ENCODE data around the gene EMC10. TPM values are rescaled to one million over a fixed set of nuclear protein-coding genes. Genes with fewer than 3 reads are reported as not detected.

Gene EMC10
- polyA plus RNA-seq, 1 donor = 142 TPM

DNA sequence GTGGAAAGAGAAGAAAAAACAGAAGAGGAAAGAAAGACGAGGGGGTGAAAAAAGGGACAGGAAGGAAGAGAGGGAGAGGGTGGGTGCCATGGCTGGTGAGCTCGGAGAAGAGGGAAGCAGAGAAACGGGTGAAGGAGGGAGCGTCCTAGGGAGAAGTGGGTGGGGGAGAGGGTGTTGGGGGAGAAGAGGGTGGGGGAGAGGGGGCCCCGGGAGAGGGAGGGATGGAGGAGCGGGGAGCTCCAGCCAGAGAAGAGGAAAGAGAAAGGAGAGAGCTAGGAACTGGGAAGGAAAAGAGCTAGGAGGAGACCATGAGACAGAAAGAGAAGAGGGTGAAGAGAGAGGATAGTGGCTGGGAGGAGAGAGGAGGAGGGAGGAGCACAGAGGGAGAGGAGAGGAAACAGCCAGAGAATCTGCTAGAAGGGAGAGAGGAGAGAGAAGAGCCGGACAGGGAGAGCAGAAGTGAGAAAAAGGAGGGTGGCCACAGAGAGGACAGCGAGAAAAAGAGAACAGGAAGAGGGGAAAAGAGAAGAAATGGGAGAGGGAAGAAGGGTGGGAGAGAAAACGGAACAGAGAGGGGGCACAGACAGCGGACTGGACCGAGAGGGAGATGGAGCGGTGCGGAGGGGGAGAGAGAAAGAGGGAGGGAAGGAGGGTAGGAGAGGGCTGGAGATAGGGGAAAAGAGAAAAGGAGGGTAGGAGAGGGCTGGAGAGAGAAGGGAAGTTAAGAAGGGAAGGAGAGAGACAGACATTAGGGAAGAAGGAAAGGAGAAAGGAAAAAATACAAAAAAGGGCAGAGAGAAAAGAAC, 12.3 kb downstream of the EMC10 start:
- Histone ChIP-seq H3K9me3 (ENCODE audit: control insufficient read depth, low read depth, low read length) (peaks cover 8% of the 10 kb centered on the region), H3K27me3 (ENCODE audit: control insufficient read depth, insufficient read depth, low read length) (peaks cover 20% of the 10 kb centered on the region), H3K4me3 (ENCODE audit: low read length) (no peak overlapping the region), H3K36me3 (ENCODE audit: control insufficient read depth, insufficient read depth, low read length) (no peaks in the 10 kb centered on the region), H3K27ac (ENCODE audit: low read length) (no peak overlapping the region), H3K4me1 (ENCODE audit: control insufficient read depth, insufficient read depth, low read length) (peaks cover 6% of the 10 kb centered on the region)
- DNase-seq = no peak
- WGBS (ENCODE audit: insufficient coverage, low lambda C conversion rate) = 50% methylated on average over 7 of the region's 13 CpGs

- WGBS (ENCODE audit: insufficient coverage, low lambda C conversion rate) = 20% methylated on average over 1 of the region's 24 CpGs
- H3K9me3 ChIP-seq (ENCODE audit: control insufficient read depth, low read depth, low read length) = peaks cover 8% of the 10 kb centered on the region
- no peak overlapping the region for H3K27ac ChIP-seq (ENCODE audit: low read length)
- H3K4me1 ChIP-seq (ENCODE audit: control insufficient read depth, insufficient read depth, low read length) = peaks cover 6% of the 10 kb centered on the region
- H3K4me3 ChIP-seq (ENCODE audit: low read length) = no peak overlapping the region
- H3K27me3 ChIP-seq (ENCODE audit: control insufficient read depth, insufficient read depth, low read length) = peaks cover 20% of the 10 kb centered on the region
- H3K36me3 ChIP-seq (ENCODE audit: control insufficient read depth, insufficient read depth, low read length) = no peaks in the 10 kb centered on the region
- no peak for DNase-seq
Observed at GRCh38 chr19:50489461-50490011, 13.2 kb downstream of the EMC10 start.

GRCh38 chr19:50490411-50490811, 14.1 kb downstream of the EMC10 start:
- peaks cover 6% of the 10 kb centered on the region for H3K4me1 ChIP-seq (ENCODE audit: control insufficient read depth, insufficient read depth, low read length)
- peaks cover 8% of the 10 kb centered on the region for H3K9me3 ChIP-seq (ENCODE audit: control insufficient read depth, low read depth, low read length)
- H3K4me3 ChIP-seq (ENCODE audit: low read length) = no peak overlapping the region
- DNase-seq = no peak
- no peaks in the 10 kb centered on the region for H3K36me3 ChIP-seq (ENCODE audit: control insufficient read depth, insufficient read depth, low read length)
- WGBS (ENCODE audit: insufficient coverage, low lambda C conversion rate) = no CpG with 5 or more reads among the region's 18 CpGs
- no peak overlapping the region for H3K27ac ChIP-seq (ENCODE audit: low read length)
- H3K27me3 ChIP-seq (ENCODE audit: control insufficient read depth, insufficient read depth, low read length) = peaks cover 20% of the 10 kb centered on the region

DNA sequence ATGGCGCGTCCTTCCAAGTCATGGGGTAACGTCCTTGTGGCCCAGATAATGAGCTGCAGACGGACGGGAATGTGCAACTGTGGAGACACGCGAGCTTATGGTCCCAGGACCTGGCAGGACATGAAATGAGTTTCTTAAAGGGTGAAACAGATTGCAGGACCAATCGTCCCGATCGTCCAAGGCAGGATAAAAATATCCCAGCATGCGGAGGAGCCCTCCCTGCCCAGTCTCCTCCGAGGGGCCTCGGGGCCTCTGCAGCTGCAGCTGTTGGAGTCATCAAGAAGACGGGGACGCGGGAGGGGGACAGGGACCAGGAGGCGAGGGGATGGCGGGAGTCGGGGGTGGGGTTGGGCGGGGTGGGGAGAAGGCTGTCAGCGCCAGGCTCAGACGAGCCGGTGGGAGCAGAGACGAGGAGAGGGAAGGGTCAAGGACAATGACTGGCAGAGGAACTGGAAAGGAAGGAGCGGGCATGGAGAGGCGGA, 14.7 kb downstream of the EMC10 start:
- WGBS (ENCODE audit: insufficient coverage, low lambda C conversion rate) = no CpG with 5 or more reads among the region's 26 CpGs
- peaks cover 8% of the 10 kb centered on the region for H3K9me3 ChIP-seq (ENCODE audit: control insufficient read depth, low read depth, low read length)
- H3K4me3 ChIP-seq (ENCODE audit: low read length) = no peak overlapping the region
- peaks cover 20% of the 10 kb centered on the region for H3K27me3 ChIP-seq (ENCODE audit: control insufficient read depth, insufficient read depth, low read length)
- DNase-seq = no peak
- H3K4me1 ChIP-seq (ENCODE audit: control insufficient read depth, insufficient read depth, low read length) = peaks cover 6% of the 10 kb centered on the region
- no peak overlapping the region for H3K27ac ChIP-seq (ENCODE audit: low read length)
- no peaks in the 10 kb centered on the region for H3K36me3 ChIP-seq (ENCODE audit: control insufficient read depth, insufficient read depth, low read length)

GRCh38 chr19:50492303-50493052, 16.2 kb downstream of the EMC10 start:
- Histone ChIP-seq H3K36me3 (ENCODE audit: control insufficient read depth, insufficient read depth, low read length) (no peaks in the 10 kb centered on the region), H3K27ac (ENCODE audit: low read length) (no peak overlapping the region), H3K4me1 (ENCODE audit: control insufficient read depth, insufficient read depth, low read length) (peaks cover 6% of the 10 kb centered on the region), H3K9me3 (ENCODE audit: control insufficient read depth, low read depth, low read length) (peaks cover 3% of the 10 kb centered on the region), H3K4me3 (ENCODE audit: low read length) (no peak overlapping the region), H3K27me3 (ENCODE audit: control insufficient read depth, insufficient read depth, low read length) (peaks cover 28% of the 10 kb centered on the region)
- peak; percentile 33 to 79 for DNase-seq
- WGBS (ENCODE audit: insufficient coverage, low lambda C conversion rate) = 0% methylated on average over 1 of the region's 12 CpGs

DNA sequence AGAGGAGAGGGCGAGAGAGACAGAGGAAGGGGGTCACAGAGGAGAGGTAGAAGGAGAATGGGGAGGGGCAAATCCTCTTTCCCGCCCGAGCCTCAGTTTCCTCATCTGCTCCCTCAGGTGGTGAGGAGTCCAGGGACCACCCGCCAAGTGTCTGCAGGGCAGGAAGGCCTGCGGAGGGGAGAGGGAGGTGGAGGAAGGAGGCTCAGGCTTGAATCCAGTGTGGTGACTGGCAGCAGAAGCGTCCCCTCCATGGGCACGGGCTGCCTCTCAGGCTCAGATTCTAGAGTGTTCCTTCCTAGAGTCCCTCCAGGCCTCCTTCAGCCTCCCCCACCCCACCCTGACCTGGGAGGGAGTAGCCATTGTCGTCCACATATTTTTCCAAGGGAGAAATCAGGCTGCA, 16.9 kb downstream of the EMC10 start:
- Histone ChIP-seq H3K27me3 (ENCODE audit: control insufficient read depth, insufficient read depth, low read length) (peaks cover 32% of the 10 kb centered on the region), H3K4me1 (ENCODE audit: control insufficient read depth, insufficient read depth, low read length) (peaks cover 6% of the 10 kb centered on the region), H3K9me3 (ENCODE audit: control insufficient read depth, low read depth, low read length) (peaks cover 3% of the 10 kb centered on the region), H3K4me3 (ENCODE audit: low read length) (no peak overlapping the region), H3K27ac (ENCODE audit: low read length) (no peak overlapping the region), H3K36me3 (ENCODE audit: control insufficient read depth, insufficient read depth, low read length) (no peaks in the 10 kb centered on the region)
- DNase-seq = no peak
- WGBS (ENCODE audit: insufficient coverage, low lambda C conversion rate) = no CpG with 5 or more reads among the region's 8 CpGs

GRCh38 chr19:50494186-50495019, 18.1 kb downstream of the EMC10 start:
- peaks cover 26% of the 10 kb centered on the region for H3K27me3 ChIP-seq (ENCODE audit: control insufficient read depth, insufficient read depth, low read length)
- peaks cover 6% of the 10 kb centered on the region for H3K4me1 ChIP-seq (ENCODE audit: control insufficient read depth, insufficient read depth, low read length)
- H3K36me3 ChIP-seq (ENCODE audit: control insufficient read depth, insufficient read depth, low read length) = no peaks in the 10 kb centered on the region
- no peak overlapping the region for H3K4me3 ChIP-seq (ENCODE audit: low read length)
- 44% methylated on average over 3 of the region's 7 CpGs for WGBS (ENCODE audit: insufficient coverage, low lambda C conversion rate)
- no peak overlapping the region for H3K27ac ChIP-seq (ENCODE audit: low read length)
- H3K9me3 ChIP-seq (ENCODE audit: control insufficient read depth, low read depth, low read length) = peaks cover 4% of the 10 kb centered on the region
- DNase-seq = no peak

DNA sequence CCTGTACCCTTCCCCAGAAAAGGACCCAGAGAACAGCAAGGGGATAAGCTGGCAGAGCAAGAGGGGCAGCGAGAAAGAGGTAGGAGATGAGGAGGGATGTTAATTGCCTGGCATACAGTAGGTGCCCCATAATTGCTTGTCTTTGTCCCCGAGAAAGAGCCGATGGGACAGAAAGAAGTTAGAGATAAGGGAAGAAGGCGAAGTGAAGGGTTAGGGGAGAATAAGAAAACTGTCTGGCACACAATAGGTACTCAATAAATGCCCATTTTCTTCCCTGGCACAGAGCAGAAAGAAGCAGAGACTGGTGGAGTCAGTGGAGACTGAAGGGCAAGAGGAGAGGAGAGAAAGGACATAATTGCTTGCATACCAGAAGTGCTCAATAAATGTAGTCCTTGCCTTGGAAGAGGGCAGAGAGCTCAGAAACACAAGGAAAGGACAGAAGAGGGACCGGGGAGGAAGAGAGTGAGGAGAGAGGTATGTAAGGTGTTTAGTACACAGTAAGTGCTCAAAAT, 18.8 kb downstream of the EMC10 start:
- Histone ChIP-seq H3K4me3 (ENCODE audit: low read length) (no peak overlapping the region), H3K9me3 (ENCODE audit: control insufficient read depth, low read depth, low read length) (peaks cover 11% of the 10 kb centered on the region), H3K27ac (ENCODE audit: low read length) (no peak overlapping the region), H3K27me3 (ENCODE audit: control insufficient read depth, insufficient read depth, low read length) (peaks cover 28% of the 10 kb centered on the region), H3K4me1 (ENCODE audit: control insufficient read depth, insufficient read depth, low read length) (peaks cover 6% of the 10 kb centered on the region), H3K36me3 (ENCODE audit: control insufficient read depth, insufficient read depth, low read length) (no peaks in the 10 kb centered on the region)
- 92% methylated on average over 4 of the region's 5 CpGs for WGBS (ENCODE audit: insufficient coverage, low lambda C conversion rate)
- no peak for DNase-seq

- no peak overlapping the region for H3K27ac ChIP-seq (ENCODE audit: low read length)
- H3K36me3 ChIP-seq (ENCODE audit: control insufficient read depth, insufficient read depth, low read length) = no peaks in the 10 kb centered on the region
- H3K27me3 ChIP-seq (ENCODE audit: control insufficient read depth, insufficient read depth, low read length) = peaks cover 38% of the 10 kb centered on the region
- peaks cover 9% of the 10 kb centered on the region for H3K9me3 ChIP-seq (ENCODE audit: control insufficient read depth, low read depth, low read length)
- H3K4me1 ChIP-seq (ENCODE audit: control insufficient read depth, insufficient read depth, low read length) = peaks cover 13% of the 10 kb centered on the region
- no peak overlapping the region for H3K4me3 ChIP-seq (ENCODE audit: low read length)
- DNase-seq = no peak
- 92% methylated on average over 3 of the region's 30 CpGs for WGBS (ENCODE audit: insufficient coverage, low lambda C conversion rate)
Observed at GRCh38 chr19:50496189-50497021, 20.1 kb downstream of the EMC10 start.

All from large intestine (tissue), 3 donors.